DMS153 treated with DMSO at 0.1 percent for 48 hours (cell line): ENCODE results near the gene VN1R2.
"Not testable (repeated sequence)": the region's sequence is repeated elsewhere in the genome, so short reads cannot be mapped to it uniquely, and the experiment has no call there.

Experiments
- DNase-seq: peaks from one replicate; lab custom pipeline; 2025; ENCODE audit not compliant: unreplicated experiment; lab: John Stamatoyannopoulos, UW

VN1R2 gene, protein sequence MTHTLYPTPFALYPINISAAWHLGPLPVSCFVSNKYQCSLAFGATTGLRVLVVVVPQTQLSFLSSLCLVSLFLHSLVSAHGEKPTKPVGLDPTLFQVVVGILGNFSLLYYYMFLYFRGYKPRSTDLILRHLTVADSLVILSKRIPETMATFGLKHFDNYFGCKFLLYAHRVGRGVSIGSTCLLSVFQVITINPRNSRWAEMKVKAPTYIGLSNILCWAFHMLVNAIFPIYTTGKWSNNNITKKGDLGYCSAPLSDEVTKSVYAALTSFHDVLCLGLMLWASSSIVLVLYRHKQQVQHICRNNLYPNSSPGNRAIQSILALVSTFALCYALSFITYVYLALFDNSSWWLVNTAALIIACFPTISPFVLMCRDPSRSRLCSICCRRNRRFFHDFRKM

DNA sequence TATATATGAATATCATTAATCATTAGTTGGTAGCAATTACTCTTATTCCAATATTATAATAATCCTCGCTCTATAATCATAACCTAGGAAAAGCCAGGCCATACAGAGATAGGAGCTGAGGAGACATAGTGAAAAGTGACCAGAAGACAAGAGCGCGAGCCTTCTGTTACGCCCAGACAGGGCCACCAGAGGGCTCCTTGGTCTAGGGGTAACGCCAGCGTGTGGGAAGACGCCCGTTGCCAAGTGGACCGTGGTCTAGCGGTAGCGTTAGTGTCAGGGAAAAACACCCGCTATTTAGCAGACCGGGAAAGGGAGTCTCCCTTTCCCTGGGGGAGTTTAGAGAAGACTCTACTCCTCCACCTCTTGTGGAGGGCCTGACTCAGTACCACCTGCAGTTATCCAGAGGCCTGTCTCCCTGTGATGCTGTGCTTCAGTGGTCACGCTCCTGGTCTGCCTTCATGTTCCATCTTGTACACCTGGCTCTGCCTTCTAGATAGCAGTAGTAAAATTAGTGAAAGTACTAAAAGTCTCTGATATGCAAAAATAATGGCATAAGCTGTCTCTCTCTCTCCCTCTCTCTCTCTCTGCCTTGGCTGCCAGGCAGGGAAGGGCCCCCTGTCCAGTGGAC, at the start of gene VN1R2:
Gene VN1R2 (plus strand): TSS at position 578 of the 628 bp plus-strand sequence. CDS start 84 bp downstream, outside the sequence.
- DNase-seq: not testable (repeated sequence)

DNA sequence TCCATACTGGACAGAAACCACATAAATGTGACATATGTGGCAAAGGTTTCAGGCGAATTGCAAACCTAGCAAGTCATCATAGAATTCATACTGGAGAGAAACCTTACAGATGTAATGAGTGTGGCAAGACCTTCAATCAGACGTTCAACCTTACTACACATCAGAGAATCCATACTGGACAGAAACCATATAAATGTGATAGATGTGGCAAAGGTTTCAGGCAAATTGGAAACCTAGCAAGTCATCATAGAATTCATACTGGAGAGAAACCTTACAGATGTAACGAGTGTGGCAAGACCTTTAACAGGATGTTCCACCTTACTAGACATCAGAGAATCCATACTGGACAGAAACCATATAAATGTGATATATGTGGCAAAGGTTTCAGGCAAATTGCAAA, 46.5 kb upstream of the VN1R2 start:
- DNase-seq: not testable (repeated sequence)

DNA sequence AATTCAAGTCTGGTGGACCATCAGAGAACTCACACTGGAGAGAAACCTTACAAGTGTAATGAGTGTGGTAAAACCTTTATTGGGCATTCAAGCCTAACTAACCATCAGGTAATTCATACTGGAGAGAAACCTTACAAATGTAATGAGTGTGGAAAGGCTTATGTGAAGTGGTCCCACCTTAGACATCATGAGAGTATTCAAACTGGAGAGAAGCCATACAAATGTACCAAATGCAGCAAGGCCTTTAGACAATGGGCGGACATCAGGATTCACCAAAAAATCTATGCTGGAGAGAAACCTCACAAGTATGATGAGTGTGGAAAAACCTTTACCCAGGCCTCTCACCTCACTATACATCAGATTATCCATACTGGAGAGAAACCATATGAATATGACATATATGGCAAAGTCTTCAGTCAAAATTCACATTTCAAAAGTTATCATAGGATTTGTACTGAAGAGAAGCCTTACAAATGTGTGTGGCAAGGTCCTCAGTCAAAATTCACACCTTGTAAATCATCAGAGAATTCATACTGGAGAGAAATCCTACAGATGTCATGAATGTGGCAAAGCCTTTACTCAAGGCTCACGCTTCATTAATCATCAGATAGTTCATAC, 45.3 kb upstream of the VN1R2 start:
- DNase-seq: no peak

DNA sequence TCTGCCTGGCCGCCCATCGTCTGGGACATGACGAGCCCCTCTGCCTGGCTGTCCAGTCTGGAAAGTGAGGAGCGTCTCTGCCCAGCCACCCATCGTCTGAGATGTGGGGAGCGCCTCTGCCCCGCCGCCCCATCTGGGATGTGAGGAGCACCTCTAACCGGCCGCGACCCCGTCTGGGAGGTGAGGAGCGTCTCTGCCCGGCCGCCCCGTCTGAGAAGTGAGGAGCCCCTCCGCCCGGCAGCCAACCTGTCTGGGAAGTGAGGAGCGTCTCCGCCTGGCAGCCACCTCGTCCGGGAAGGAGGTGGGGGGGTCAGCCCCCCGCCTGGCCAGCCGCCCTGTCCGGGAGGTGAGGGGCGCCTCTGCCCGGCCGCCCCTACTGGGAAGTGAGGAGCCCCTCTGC, 35.4 kb upstream of the VN1R2 start:
- DNase-seq: not testable (repeated sequence)

DNA sequence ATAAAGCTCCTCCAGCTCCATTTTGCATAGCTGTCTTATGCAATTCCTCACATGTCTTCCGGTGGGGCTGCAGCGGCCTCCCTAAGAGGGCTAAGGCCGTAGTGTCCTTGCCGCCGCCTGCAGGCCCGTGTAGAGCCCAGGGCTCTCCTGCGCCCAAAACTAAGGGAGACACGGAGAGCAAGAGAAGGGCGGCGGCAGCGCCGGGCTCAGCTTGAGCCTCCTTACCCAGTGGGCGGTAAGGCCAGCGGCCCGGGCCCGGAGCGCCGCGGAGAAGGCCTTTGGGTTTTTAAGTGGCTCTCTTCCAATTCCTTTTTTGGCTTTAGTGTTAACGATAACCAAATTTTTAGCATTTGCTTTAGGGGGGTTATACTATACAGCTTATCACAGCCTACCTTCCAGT, 33.5 kb upstream of the VN1R2 start:
- no peak for DNase-seq

DNA sequence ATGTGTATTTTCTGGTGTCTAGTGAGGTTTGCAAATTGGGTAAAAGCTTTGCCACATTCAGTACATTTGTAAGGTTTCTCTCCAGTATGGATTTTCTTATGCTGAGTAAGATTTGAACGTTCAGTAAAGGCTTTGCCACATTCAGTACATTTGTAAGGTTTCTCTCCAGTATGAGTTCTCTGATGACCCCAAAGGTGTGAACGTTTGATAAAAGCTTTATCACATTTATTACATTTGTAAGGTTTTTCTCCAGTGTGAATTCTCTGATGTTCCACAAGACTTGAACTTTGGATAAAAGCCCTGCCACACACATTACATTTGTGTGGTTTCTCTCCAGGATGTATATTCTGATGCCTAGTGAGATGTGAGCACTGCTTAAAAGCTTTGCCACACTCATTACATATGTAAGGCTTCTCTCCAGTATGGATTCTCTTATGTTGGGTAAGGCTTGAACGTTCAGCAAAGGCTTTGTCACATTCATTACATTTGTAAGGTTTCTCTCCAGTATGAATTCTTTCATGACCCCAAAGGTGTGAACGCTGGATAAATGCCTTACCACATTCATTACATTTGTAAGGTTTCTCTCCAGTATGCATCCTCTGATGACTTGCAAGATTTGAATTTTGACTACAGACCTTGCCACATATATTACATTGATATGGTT, 20.8 kb upstream of the VN1R2 start:
- DNase-seq: no peak

DNA sequence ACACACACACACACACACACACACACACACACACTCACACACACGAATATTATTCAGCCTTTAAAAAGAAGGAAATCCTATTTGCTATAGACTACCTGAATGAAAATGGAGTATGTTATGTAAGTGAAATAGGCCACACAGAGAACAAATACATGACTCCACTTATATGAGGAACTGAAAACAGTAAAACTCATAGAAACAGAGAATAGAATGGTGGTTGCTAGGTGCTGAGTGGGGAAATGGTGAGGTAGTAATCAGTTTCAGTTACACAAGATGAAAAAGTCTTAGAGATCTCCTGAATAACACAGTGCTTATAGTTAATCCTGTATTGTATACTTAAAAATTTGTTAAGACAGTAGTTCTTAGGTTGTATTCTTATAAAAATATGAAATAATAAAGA, 11.6 kb upstream of the VN1R2 start:
- no peak for DNase-seq

DNA sequence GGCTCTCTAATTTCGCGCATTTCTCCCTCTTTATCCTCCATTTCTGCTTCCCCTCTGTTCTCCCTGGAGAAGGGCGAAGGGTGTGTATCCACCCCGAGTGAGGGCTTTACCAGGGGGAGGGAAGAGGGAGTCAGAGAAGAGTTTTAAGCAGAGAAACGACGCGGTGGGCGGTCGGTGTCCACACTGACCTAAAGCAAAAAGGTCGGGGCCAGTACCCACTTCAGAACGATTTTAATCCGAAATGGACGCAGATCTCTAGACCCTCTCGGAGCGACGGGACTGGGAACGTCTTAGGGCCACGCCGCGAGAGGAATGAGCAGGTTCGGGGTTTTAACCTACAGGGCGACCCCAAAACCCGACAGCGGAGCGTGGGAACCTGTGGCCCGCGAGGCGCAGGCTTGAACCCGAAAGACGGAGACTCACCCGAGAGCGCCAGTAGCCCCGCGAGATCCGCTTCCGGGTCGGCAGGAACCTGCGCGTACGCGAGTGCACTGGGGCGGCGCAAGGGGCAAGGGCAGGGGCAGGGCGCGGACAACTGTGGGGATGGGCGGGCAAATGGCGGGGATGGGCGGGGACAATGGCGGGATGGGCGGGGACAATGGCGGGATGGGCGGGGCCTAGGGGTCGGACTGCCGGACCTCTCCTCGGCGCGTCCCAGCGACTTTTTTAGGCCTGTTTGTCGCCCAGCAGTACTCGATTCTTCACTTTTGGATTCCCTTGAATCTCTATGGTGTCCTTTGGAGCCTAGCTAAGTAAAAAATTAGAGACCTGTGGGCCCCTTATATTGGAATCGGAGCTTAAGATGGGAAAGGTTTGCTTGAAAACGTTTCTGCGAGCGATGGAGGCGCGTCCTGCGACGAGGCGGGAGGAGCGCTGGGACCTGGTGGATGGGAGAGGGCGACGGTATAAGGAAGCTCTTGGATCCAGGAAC, 3.4 kb upstream of the VN1R2 start, which contains the start of gene ZNF677:
Gene ZNF677 (minus strand): TSS at position 463 of the 931 bp plus-strand sequence. CDS start 3,323 bp downstream, outside the sequence.
- no peak for DNase-seq

DNA sequence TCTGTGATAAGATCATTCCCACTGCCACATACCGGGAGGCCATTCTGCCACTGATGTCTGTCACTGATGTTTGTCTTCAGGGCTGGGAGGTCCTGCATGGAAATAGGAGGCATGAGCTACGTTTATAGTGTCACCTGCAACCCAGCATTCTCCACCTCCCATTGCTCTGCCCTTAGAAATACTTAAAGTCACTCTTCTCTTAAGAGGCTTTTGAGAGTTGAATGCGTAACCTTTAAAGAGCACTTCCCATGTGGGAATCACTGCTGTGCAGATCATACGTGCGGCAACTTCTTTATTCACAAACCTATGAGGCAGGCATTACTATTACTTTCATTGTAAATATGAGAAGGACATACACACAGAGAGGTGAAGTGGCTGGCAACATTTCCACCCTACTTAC, 9.5 kb downstream of the VN1R2 start, which contains the start of gene VN1R4:
Gene VN1R4 (minus strand): TSS at position 101 of the 400 bp plus-strand sequence. CDS start 58 bp downstream, at position 43.
- not testable (repeated sequence) for DNase-seq

DNA sequence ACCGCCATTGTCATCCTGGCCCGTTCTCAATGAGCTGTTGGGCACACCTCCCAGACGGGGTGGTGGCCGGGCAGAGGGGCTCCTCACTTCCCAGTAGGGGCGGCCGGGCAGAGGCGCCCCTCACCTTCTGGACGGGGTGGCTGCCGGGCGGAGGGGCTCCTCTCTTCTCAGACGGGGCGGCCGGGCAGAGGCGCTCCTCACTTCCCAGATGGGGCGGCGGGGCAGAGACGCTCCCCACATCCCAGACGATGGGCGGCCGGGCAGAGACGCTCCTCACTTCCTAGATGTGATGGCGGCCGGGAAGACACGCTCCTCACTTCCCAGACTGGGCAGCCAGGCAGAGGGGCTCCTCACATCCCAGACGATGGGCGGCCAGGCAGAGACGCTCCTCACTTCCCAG, 11.8 kb downstream of the VN1R2 start:
- DNase-seq: not testable (repeated sequence)

DNA sequence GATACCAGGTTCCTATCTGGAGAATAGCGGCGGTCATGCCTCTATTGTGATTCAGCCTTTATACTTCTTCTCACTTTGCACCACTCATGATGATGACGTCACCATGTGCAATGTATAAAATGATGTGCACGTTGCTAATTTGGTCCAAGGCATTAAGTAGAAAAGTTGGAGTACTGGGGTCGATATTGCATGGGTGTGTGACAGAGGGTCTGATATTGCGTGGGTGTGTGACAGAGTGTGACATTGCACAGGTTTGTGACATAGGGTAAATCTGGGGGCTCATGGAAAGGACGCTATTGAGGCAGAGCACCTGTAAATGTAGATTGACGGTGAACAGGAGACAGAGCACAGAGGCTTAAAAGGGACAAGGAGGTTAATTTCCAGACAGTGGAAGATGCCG, 14.0 kb downstream of the VN1R2 start:
- DNase-seq: no peak

DNA sequence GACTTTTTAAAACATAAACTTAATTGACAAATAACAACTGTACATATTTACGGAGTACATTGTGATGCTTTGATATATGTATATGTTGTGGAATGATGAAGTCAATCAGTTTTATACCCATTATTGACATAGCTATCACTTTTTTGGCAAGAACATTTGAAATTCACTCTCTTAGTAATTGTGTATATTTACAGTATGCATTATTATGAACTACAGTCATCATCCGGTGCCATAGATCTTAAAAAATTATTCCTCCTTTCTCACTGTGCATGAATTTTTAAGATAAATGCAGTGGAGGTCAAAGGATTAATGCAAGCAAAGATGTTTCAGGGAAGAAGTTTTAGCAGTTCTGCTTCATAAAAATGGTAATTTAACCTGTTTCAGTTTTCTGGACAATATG, 17.4 kb downstream of the VN1R2 start:
- no peak for DNase-seq

DNA sequence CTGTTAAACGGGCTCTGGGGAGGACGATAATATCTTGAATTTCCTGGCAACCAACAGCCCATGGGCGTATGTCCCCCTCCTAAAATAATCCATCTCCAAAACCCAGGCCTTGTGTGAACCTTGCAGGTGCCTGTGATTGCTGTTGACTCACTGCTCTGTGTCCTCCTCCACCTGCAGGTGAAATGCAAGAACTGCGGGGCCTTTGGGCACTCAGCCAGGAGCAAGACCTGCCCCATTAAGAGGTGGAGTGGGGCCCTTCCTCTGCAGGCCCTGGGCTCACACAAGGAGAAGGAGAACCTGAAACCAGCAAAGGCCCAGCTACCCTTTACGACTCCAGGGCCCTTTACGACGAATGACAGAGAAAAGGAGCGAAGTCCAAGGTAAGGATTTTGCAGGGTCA, 23.9 kb downstream of the VN1R2 start:
- not testable (repeated sequence) for DNase-seq

DNA sequence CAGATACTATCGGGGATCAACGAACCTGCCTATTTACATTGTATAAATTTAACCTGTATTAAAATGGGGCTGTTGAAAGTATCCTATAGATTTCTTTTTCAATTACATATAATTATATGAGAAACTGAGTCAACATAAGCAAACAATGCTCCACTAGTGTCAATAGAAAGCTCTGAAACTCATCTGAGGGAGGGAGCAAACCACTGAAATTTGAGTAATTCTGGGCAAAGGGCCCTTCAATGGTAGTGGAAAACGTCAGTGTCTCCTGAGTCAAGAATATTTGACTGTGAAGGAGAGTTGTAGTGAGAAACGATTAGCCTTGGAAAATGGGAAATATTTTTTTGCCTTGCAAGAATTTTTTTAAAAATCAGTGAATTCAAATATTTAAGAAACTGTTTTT, 27.0 kb downstream of the VN1R2 start:
- DNase-seq: no peak

DNA sequence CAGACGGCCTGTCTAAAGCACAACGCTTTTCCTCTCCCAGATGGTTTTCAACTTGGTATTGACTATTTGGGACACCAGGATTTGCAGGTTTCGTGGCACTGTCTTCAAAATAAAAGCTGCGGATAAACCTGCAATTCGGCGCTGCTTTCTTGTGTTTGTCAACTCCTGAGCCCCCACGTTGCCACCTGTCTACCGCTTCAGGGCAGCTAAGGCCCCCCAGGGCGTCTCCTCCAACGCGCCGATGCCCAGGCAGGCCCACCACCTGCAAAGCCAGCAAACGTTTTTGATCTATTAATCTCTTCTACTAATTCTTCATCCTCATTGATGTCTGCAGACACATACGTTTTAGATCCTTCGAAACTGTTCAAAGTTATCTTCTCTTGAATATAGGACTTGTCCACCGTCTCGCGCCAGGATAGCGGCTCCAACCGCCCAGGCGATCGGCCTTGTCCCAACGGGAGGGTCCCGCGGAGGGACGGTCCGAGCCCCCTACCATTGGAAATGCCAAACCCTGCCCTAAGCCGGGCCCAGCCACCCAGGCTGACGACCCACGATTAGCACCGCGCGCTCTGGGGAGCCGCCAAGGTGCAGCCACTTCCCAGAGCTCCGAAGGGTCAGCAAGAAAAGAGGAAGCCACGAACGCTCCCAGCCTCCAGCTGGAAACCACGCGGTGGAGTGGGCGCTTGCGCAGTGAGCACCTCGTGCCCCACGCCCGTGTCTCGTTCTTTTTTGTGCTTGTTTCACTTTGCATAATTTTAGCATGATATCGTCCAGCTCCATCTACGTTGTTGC, 32.9 kb downstream of the VN1R2 start:
- no peak for DNase-seq

DNA sequence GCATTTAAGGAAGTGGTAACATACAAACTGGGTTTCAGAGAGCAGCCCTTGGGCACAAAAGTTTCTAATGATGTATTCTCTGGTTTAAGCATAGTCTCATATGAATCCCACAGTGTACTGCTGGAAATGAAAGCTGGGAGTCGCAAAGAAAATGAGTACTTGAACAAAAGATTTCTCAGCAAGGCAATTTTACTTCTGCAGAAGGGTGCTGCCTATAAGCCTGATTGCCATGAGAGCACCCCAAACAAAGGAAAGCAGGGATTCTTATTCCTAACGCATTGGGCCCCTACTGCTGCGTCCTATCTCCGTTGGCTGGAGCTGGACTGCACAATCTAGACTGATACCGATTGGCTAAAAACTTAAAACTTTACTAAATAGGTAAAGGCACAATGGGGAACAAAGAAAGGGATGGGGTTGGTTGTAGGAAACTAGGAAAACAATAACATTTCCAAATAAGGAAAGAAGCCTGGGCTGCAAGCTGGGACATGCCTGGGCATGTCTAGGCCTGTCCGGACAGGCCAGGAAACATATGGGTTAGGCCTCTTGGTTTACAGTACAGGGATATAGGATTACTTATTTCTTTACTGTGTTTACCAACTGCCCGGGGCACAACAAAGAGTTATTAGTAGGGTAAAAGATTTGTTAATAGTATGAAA, 36.8 kb downstream of the VN1R2 start:
- no peak for DNase-seq

DNA sequence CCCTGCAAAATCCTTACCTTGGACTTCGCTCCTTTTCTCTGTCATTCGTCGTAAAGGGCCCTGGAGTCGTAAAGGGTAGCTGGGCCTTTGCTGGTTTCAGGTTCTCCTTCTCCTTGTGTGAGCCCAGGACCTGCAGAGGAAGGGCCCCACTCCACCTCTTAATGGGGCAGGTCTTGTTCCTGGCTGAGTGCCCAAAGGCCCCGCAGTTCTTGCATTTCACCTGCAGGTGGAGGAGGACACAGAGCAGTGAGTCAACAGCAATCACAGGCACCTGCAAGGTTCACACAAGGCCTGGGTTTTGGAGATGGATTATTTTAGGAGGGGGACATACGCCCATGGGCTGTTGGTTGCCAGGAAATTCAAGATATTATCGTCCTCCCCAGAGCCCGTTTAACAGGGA, 43.2 kb downstream of the VN1R2 start:
- not testable (repeated sequence) for DNase-seq

DNA sequence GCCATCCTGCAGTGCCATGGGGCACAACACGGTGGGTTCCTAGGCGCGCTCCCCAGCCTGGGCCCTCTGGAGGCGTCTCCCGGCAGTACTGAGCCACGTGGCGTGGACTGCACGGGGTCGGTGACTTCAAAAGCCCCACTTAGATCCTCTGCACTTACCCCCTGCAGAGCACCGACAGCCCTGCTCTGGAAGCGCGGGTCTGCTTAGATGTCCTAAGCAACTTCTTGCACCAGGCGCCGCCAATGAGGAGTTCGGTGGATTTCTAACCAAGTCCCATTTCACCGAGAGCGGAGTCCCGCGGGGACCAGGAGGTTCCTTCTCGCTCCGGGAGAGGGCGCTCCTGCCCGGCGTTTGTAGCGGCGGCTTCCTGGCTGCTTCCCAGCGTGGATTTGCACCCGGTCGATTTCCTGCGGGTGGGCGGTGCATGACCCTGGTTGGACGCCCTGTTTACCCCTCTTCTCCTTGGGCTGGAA, 50.3 kb downstream of the VN1R2 start:
- no peak for DNase-seq
